Sigmoid colon (tissue), 7 donors: ENCODE results near the gene PPM1J. TPM values are rescaled to one million over a fixed set of nuclear protein-coding genes. Genes with fewer than 3 reads are reported as not detected.

Experiments
- DNase-seq: peaks from one replicate; pipeline ENCODE4 v3.0.0-alpha.2; 2019
- H3K27ac ChIP-seq, 4 donors: fragments of 200-600 bp; sonication (generic); one replicate each; pipeline ENCODE4 v1.5.1; 2016 to 2019; ENCODE audit warnings: mild to moderate bottlenecking in 1 of 4
- H3K27me3 ChIP-seq, 3 donors: fragments of 200-600 bp; sonication (generic); one replicate each; pipeline ENCODE4 v1.5.1; 2019; ENCODE audit warnings: mild to moderate bottlenecking in 1 of 3
- H3K36me3 ChIP-seq, 4 donors: fragments of 200-600 bp; sonication (generic); one replicate each; pipeline ENCODE4 v1.5.1; 2016 to 2019
- H3K4me1 ChIP-seq, 4 donors: fragments of 200-600 bp; sonication (generic); one replicate each; pipeline ENCODE4 v1.5.1; 2017 to 2019
- H3K4me3 ChIP-seq, 4 donors: fragments of 200-600 bp; sonication (generic); one replicate each; pipeline ENCODE4 v1.5.1; 2017 to 2019; ENCODE audit warnings: mild to moderate bottlenecking in 2 of 4, moderate library complexity in 1 of 4
- H3K9me3 ChIP-seq, 4 donors: fragments of 200-600 bp in 3 of 4; sonication (generic) in 3 of 4; one replicate each; pipeline versions ENCODE4 v1.5.1 to v1.6.1; 2013 to 2019
- EP300 ChIP-seq, 4 donors: sonication (generic); formaldehyde crosslinking; IDR thresholded peaks; one replicate each; pipeline ENCODE4 v1.6.1; 2017; ENCODE audit warnings: antibody characterized with exemption in 4 of 4
- POLR2A ChIP-seq, 2 donors: fragments of 450-650 bp; IDR thresholded peaks; one replicate each; pipeline ENCODE4 v1.6.1; 2016; ENCODE audit warnings: antibody characterized with exemption in 2 of 2, mild to moderate bottlenecking in 2 of 2, moderate library complexity in 2 of 2
- POLR2AphosphoS5 ChIP-seq, 4 donors: sonication (generic); formaldehyde crosslinking; IDR thresholded peaks; one replicate each; pipeline ENCODE4 v1.6.1; 2017; ENCODE audit warnings: antibody characterized with exemption in 4 of 4
- WGBS, 2 donors: extraction: QIAGEN DNeasy Blood & Tissue Kit; methylation state at CpG; one replicate each; pipeline ENCODE4 v1.1.7; 2013; 5-methylcytosine and 5-hydroxymethylcytosine counted together
- intact Hi-C: fragments of 100-400 bp; cut with DNase I; formaldehyde crosslinking; loops from one replicate; pipeline ENCODE4 v1.15.1; 2023
- polyA plus RNA-seq, 3 donors: library from polyadenylated mRNA; stranded (reverse); fragments of 200-250 nt; gene quantifications; one replicate each; pipeline ENCODE4 v1.2.3, GENCODE V29; 2013
- total RNA-seq, 4 donors: library from RNA; depleted of rRNA; stranded (reverse); fragments of >200 nt; gene quantifications; one replicate each; pipeline ENCODE4 v1.1.0, GENCODE V29; 2016
- TF ChIP-seq, protein P1 (sequence below), 4 experiments: fragments of 450-650 bp in 3 of 4; fragments of 200-600 bp in 1 of 4; IDR thresholded peaks; one replicate each; pipeline ENCODE4 v1.5.1; 2016 to 2019; ENCODE audit warnings: antibody characterized with exemption in 4 of 4, mild to moderate bottlenecking in 3 of 4, moderate library complexity in 2 of 4
- donor health status: healthy with polysubstance abuse.
- donor health status: Bipolar disorder and iron deficiency.
- donor health status: healthy.

Gene PPM1J
- total and polyA plus RNA-seq, 7 donors = 0.36 to 2.5 (median 1.3) TPM

DNA sequence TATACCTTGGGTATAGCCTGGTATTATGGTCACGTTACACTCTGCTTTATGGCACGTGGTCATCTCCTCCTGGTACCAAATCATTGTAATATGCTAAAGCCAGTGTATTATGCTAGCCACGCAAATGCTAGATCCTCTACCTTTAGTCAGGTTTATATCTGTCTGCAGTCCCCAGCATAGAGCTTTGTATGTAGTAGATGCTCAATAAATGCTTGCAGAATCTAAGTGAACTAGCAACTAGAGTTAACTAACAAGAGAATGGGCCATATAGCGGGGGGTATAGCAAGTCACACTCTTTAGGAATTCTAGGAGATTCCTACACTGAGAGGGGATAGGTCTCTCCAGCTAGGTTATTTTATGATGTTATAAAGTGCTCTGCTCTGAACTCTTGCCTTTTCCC is 37.6 kb downstream of the PPM1J start:
- H3K27ac ChIP-seq = no peak overlapping the region
- H3K27me3 ChIP-seq = no peaks in the 10 kb centered on the region
- H3K4me3 ChIP-seq = no peak overlapping the region
- peaks cover 0 to 24% (median 21%) of the 10 kb centered on the region in 4 donors for H3K4me1 ChIP-seq
- TF ChIP-seq, protein P1, sequence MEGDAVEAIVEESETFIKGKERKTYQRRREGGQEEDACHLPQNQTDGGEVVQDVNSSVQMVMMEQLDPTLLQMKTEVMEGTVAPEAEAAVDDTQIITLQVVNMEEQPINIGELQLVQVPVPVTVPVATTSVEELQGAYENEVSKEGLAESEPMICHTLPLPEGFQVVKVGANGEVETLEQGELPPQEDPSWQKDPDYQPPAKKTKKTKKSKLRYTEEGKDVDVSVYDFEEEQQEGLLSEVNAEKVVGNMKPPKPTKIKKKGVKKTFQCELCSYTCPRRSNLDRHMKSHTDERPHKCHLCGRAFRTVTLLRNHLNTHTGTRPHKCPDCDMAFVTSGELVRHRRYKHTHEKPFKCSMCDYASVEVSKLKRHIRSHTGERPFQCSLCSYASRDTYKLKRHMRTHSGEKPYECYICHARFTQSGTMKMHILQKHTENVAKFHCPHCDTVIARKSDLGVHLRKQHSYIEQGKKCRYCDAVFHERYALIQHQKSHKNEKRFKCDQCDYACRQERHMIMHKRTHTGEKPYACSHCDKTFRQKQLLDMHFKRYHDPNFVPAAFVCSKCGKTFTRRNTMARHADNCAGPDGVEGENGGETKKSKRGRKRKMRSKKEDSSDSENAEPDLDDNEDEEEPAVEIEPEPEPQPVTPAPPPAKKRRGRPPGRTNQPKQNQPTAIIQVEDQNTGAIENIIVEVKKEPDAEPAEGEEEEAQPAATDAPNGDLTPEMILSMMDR (IDR thresholded peaks at IDR 0.05) = no peak
- no peak for TF ChIP-seq EP300 (IDR thresholded peaks at IDR 0.05)
- TF ChIP-seq POLR2A (IDR thresholded peaks at IDR 0.05) = no peak
- TF ChIP-seq POLR2AphosphoS5 (IDR thresholded peaks at IDR 0.05) = no peak
- H3K36me3 ChIP-seq = no peaks in the 10 kb centered on the region
- intact Hi-C loops = no loop called here
- no peak for DNase-seq
- 97 to 98% methylated on average over 4 of the region's 4 CpGs for WGBS, 2 donors
- H3K9me3 ChIP-seq = no peaks in the 10 kb centered on the region

DNA sequence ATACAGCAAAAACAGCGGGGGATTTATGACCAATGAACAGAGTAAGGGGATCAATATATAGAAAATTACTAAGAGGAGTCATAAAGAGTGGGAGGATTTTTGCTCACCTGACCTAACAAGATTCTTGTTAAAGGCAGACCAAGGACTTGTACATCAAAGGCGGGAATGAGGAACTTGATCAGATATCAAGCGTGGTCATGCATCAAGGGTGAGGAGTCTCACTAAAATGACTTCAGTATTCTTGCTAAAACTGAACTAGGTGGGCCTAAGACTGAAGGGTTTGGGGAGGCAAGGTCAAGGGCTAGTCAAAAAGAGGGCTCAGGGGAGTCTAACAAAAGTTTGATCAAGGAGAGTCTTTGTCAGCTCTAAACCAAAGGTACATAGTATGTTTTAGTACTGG is 38.6 kb downstream of the PPM1J start:
- intact Hi-C loops = no loop called here
- Histone ChIP-seq H3K9me3 (no peaks in the 10 kb centered on the region), H3K4me1 (peaks cover 0 to 24% (median 21%) of the 10 kb centered on the region in 4 donors), H3K27ac (no peak overlapping the region), H3K4me3 (no peak overlapping the region), H3K27me3 (no peaks in the 10 kb centered on the region), H3K36me3 (peaks cover 0 to 4% (median 0%) of the 10 kb centered on the region in 4 donors)
- no peak for DNase-seq
- 80 to 94% methylated on average over 3 of the region's 3 CpGs for WGBS, 2 donors
- no peak for TF ChIP-seq POLR2AphosphoS5 (IDR thresholded peaks at IDR 0.05)
- no peak for TF ChIP-seq POLR2A (IDR thresholded peaks at IDR 0.05)
- TF ChIP-seq EP300 (IDR thresholded peaks at IDR 0.05) = no peak
- TF ChIP-seq, protein P1 (IDR thresholded peaks at IDR 0.05) = no peak

DNA sequence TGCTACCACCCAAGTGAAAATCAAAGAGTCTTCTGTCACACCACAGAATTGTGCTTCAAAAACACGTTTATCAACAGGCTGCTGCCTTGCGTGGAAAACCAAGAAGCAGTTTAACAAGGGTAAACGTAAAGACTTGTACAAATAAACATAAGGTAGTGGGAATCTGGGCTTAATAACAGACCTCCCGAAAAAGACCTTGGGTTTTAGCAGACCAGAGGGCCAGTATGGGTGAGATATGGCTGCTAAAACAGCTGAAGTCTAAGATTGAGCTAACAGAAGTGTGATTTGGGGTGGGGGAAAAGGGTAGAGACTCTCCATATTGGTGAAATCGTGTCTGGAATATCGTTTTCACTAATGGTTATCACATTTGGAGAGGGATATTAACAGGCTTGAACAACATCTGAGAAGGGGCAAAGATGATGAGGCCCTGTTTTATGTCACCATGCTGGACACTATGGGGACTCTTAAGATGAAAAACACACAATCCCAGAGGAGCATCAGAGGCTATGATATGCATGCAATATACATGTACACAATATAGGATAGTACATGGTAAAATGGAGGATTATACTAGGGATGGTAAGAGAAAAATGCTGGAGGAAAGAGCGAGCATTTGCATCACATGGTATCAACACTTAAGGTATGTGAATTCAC is 39.3 kb downstream of the PPM1J start:
- H3K27ac ChIP-seq = peak overlapping the region; percentile 87 to 96 (median 90)
- no peak for TF ChIP-seq EP300 (IDR thresholded peaks at IDR 0.05)
- TF ChIP-seq, protein P1 (IDR thresholded peaks at IDR 0.05) = no peak
- no peak for TF ChIP-seq POLR2A (IDR thresholded peaks at IDR 0.05)
- no peak for TF ChIP-seq POLR2AphosphoS5 (IDR thresholded peaks at IDR 0.05)
- H3K27me3 ChIP-seq = no peaks in the 10 kb centered on the region
- no peaks in the 10 kb centered on the region for H3K9me3 ChIP-seq
- intact Hi-C loops = loop anchor here (2.0 kb wide), 1 partner anchor 57 kb away; the partner anchor contains the start of genes CAPZA1 and ST7L
- H3K36me3 ChIP-seq = peaks cover 0 to 10% (median 2%) of the 10 kb centered on the region in 4 donors
- peak overlapping the region; percentile 67 to 96 (median 85) for H3K4me3 ChIP-seq
- DNase-seq = no peak
- 46 to 55% methylated on average over 7 of the region's 7 CpGs for WGBS, 2 donors
- H3K4me1 ChIP-seq = peaks cover 0 to 24% (median 21%) of the 10 kb centered on the region in 4 donors

DNA sequence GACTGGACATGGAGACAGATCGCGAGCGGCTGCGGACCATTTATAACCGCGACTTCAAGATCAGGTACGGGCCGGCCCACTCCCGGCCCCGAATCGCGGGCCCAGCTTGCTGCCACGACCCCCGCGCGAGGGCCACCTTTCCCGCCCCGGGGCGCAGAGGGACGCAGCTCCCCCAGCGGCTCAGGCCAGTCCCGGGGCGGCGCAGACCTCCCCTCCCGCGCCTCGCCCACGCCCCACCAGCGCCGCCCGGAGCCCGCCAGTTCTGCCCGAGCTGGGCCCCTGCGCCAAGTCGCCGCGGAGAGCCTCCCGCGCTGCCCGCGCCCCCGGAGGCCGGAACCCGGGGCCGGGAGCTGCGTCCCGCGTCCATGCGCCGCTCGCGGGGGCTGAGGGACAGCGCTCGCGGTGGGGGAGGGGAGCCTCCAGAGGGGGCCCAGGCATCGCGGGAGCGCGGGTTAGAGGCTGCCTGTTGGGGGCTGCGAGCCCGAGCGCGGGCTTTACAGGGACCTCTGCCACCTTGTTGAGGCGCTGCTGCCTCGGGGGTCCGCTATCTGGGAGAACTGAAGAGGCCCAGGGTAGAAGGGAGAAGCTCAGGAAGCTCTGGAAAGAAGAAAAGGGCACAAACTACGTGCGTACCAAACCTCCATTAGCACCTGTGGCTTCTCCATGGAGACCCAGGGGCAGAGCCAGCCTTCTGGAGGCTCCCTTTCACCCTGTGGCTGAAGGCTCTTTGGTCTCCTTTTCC is 40.0 kb downstream of the PPM1J start:
- Histone ChIP-seq H3K27ac (peak overlapping the region; percentile 87 to 96 (median 90)), H3K9me3 (no peaks in the 10 kb centered on the region), H3K4me3 (peak overlapping the region; percentile 67 to 96 (median 85)), H3K27me3 (no peaks in the 10 kb centered on the region), H3K4me1 (peaks cover 0 to 24% (median 21%) of the 10 kb centered on the region in 4 donors), H3K36me3 (peaks cover 0 to 16% (median 3%) of the 10 kb centered on the region in 4 donors)
- WGBS, 2 donors = 0 to 1% methylated on average over 68 of the region's 68 CpGs
- TF ChIP-seq, protein P1 (IDR thresholded peaks at IDR 0.05) = no peak
- peak in 1 of 4 donors; percentile 9 for TF ChIP-seq POLR2AphosphoS5 (IDR thresholded peaks at IDR 0.05)
- DNase-seq = peak; percentile 80
- intact Hi-C loops = loop anchor here (1.0 to 2.0 kb wide), 2 partner anchors 32 to 56 kb away; partner anchors contain the start of genes CAPZA1, RHOC and ST7L
